Testis (tissue), 3 donors: ENCODE measurements around the gene CPSF2. TPM values are rescaled to one million over a fixed set of nuclear protein-coding genes. Genes with fewer than 3 reads are reported as not detected.

Experiments
- DNase-seq: peaks from one replicate; pipeline ENCODE4 v3.0.0-alpha.2; 2019
- H3K27ac ChIP-seq, 2 donors: fragments of 200-600 bp; sonication (generic); one replicate each; pipeline ENCODE4 v1.5.1; 2019
- H3K27me3 ChIP-seq: fragments of 200-600 bp; sonication (generic); one replicate; pipeline ENCODE4 v1.5.1; 2019
- H3K36me3 ChIP-seq: fragments of 200-600 bp; sonication (generic); one replicate; pipeline ENCODE4 v1.5.1; 2017; ENCODE audit warnings: low read depth; ENCODE audit errors: missing control alignments
- H3K4me1 ChIP-seq: fragments of 200-600 bp; sonication (generic); one replicate; pipeline ENCODE4 v1.5.1; 2019
- H3K4me3 ChIP-seq, 2 donors: fragments of 200-600 bp; sonication (generic); one replicate each; pipeline ENCODE4 v1.5.1; 2017 to 2019
- H3K9me3 ChIP-seq: fragments of 200-600 bp; sonication (generic); one replicate; pipeline ENCODE4 v1.5.1; 2017
- CTCF ChIP-seq, 3 experiments: fragments of 450-650 bp in 2 of 3; fragments of 200-600 bp in 1 of 3; sonication (generic) in 1 of 3; IDR thresholded peaks; one replicate each; pipeline ENCODE4 v1.5.1; 2016 to 2019; ENCODE audit warnings: antibody characterized with exemption in 3 of 3, mild to moderate bottlenecking in 2 of 3, moderate library complexity in 1 of 3
- POLR2A ChIP-seq: fragments of 450-650 bp; IDR thresholded peaks from one replicate; pipeline ENCODE4 v1.6.1; 2017; ENCODE audit warnings: antibody characterized with exemption, mild to moderate bottlenecking, moderate library complexity
- WGBS, 2 donors: methylation state at CpG; one replicate each; pipeline ENCODE4 v1.1.5; 2018; 5-methylcytosine and 5-hydroxymethylcytosine counted together
- intact Hi-C: fragments of 100-400 bp; cut with DNase I; formaldehyde crosslinking; loops from one replicate; pipeline ENCODE4 v1.15.1; 2023; ENCODE audit warnings: low total_unique reads
- polyA plus RNA-seq: library from polyadenylated mRNA; stranded (reverse); fragments of 350-450 nt; fragmentation: Illumina TruSeq; extraction: RNeasy Lipid Tissue Mini Kit (QIAGEN cat#74804); gene quantifications from one replicate; pipeline ENCODE4 v1.2.3, GENCODE V29; 2014; ENCODE audit warnings: low read depth, low replicate concordance; ENCODE audit not compliant: insufficient read depth
- total RNA-seq, 2 donors: library from RNA; depleted of rRNA; stranded (reverse); fragments of >200 nt; gene quantifications; one replicate each; pipeline ENCODE4 v1.2.3, GENCODE V29; 2016

Gene CPSF2
- total and polyA plus RNA-seq, 3 donors from 2014 or later, result 49.2 to 66.1 (median 56.1) TPM

DNA sequence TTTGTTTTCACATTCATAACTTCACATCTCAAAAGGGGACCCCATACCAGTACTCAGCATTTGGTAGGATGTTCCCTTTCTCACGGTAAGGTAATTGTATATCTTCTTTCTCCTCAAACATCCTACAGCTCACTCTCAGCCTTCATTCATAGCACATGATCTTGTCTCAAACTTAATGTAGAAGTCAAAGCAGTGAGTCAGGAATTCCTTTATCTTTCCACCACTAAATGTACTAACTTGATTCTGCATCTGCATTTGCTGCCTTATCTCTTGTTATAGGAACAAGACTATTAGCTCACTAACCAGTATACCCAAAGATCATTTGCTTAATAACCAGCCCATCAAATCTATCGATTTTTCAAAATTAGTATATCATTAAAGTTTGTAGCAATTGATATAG is 22.9 kb downstream of the CPSF2 start:
- WGBS, 2 donors, result 91 to 95% methylated on average over 2 of the region's 2 CpGs
- Histone ChIP-seq H3K9me3 (no peaks in the 10 kb centered on the region), H3K36me3 (no peaks in the 10 kb centered on the region), H3K4me1 (no peaks in the 10 kb centered on the region), H3K27ac (no peak overlapping the region), H3K27me3 (no peaks in the 10 kb centered on the region), H3K4me3 (no peak overlapping the region)
- no peak for DNase-seq
- intact Hi-C loops, result no loop called here
- TF ChIP-seq CTCF (IDR thresholded peaks at IDR 0.05) (no peak), POLR2A (no peak)

GRCh38 chr14:92153581-92153980 is 31.8 kb downstream of the CPSF2 start:
- DNase-seq, result no peak
- Histone ChIP-seq H3K36me3 (no peaks in the 10 kb centered on the region), H3K27ac (no peak overlapping the region), H3K9me3 (no peaks in the 10 kb centered on the region), H3K27me3 (no peaks in the 10 kb centered on the region), H3K4me3 (no peak overlapping the region), H3K4me1 (no peaks in the 10 kb centered on the region)
- intact Hi-C loops, result no loop called here
- TF ChIP-seq CTCF (IDR thresholded peaks at IDR 0.05) (no peak), POLR2A (no peak)
- 65 to 87% methylated on average over 1 of the region's 1 CpG for WGBS, 2 donors

- intact Hi-C loops, result no loop called here
- no peak overlapping the region for H3K27ac ChIP-seq
These were observed 32.6 kb downstream of the CPSF2 start for GRCh38 chr14:92154283-92154942.

GRCh38 chr14:92160619-92161018 is 38.9 kb downstream of the CPSF2 start:
- Histone ChIP-seq H3K27me3 (no peaks in the 10 kb centered on the region), H3K9me3 (no peaks in the 10 kb centered on the region), H3K4me3 (no peak overlapping the region), H3K36me3 (no peaks in the 10 kb centered on the region), H3K27ac (no peak overlapping the region), H3K4me1 (no peaks in the 10 kb centered on the region)
- TF ChIP-seq POLR2A, result no peak
- TF ChIP-seq CTCF (IDR thresholded peaks at IDR 0.05), result no peak
- no peak for DNase-seq
- 53 to 79% methylated on average over 4 of the region's 4 CpGs for WGBS, 2 donors
- intact Hi-C loops, result no loop called here

More at GRCh38 chr14:92154283-92154942, 32.6 kb downstream of the CPSF2 start:
- 70 to 72% methylated on average over 3 of the region's 3 CpGs for WGBS, 2 donors
- no peaks in the 10 kb centered on the region for H3K4me1 ChIP-seq
- TF ChIP-seq CTCF (IDR thresholded peaks at IDR 0.05), result no peak
- no peak for TF ChIP-seq POLR2A
- no peaks in the 10 kb centered on the region for H3K27me3 ChIP-seq
- H3K36me3 ChIP-seq, result no peaks in the 10 kb centered on the region
- no peak for DNase-seq
- H3K4me3 ChIP-seq, result no peak overlapping the region
- no peaks in the 10 kb centered on the region for H3K9me3 ChIP-seq

DNA sequence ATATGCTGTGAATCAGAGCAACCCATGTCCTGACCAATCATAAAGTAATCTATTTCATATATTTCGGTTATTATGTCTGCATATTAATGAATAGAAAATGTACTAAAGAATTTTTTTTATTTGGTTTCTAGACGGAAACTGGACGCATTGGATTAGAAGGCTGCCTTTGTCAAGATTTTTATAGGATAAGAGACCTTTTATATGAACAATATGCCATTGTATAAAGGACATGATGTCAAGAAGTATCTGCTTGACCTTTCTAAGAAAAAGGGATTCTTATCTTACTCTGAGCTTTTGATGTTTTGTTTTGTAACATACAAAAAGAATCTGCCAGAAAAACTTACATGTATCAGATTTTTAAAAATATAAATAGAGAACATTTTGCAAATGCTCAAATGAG is 39.8 kb downstream of the CPSF2 start:
- no peaks in the 10 kb centered on the region for H3K27me3 ChIP-seq
- H3K27ac ChIP-seq, result no peak overlapping the region
- H3K4me1 ChIP-seq, result no peaks in the 10 kb centered on the region
- intact Hi-C loops, result no loop called here
- H3K9me3 ChIP-seq, result no peaks in the 10 kb centered on the region
- 81 to 84% methylated on average over 3 of the region's 3 CpGs for WGBS, 2 donors
- no peaks in the 10 kb centered on the region for H3K36me3 ChIP-seq
- no peak for DNase-seq
- TF ChIP-seq CTCF (IDR thresholded peaks at IDR 0.05) (no peak), POLR2A (no peak)
- H3K4me3 ChIP-seq, result no peak overlapping the region
